Measurements from ENCODE around the gene ARHGAP18.

ARHGAP18 gene

GRCh38 chr6:129709769-129710449, at the start of gene ARHGAP18:
Gene ARHGAP18, minus strand, starts transcription at chr6:129710177. Its CDS starts 41 bp downstream, at chr6:129710136.
- TF ChIP-seq CTCF (IDR thresholded peaks at IDR 0.05; ENCODE audit: low read depth, low read length), result no peak
- peak within 1 kb of the TSS; percentile 77 for H3K4me3 ChIP-seq (ENCODE audit: low read depth, low read length)

- H3K4me3 ChIP-seq (ENCODE audit: low read depth, low read length), result no peak overlapping the region
- no peak for TF ChIP-seq CTCF (IDR thresholded peaks at IDR 0.05; ENCODE audit: low read depth, low read length)
These were observed 45.8 kb upstream of the ARHGAP18 start for GRCh38 chr6:129755787-129756186.

GRCh38 chr6:129754750-129755149, 44.8 kb upstream of the ARHGAP18 start:
- no peak for TF ChIP-seq CTCF (IDR thresholded peaks at IDR 0.05; ENCODE audit: low read depth, low read length)
- H3K4me3 ChIP-seq (ENCODE audit: low read depth, low read length), result no peak overlapping the region

DNA sequence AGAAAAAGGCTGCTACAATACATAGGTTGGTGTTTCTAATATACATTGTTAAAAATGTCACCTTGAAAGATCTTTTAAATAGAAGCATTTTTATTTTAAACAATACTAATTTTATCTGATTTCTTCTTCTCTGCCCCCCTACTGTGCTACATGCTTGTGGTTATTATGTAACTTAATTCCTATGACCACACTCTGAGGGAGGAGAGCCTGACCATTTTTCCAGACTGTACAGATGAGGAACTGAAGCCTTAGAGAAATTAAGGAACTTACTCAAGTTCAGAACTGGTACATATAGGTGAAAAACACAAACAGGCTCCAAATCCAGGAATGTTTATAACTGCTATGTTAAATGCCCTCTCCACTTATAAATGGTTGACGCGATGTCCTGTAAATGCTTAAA, 43.4 kb upstream of the ARHGAP18 start:
- H3K4me3 ChIP-seq (ENCODE audit: low read depth, low read length), result no peak overlapping the region
- no peak for TF ChIP-seq CTCF (IDR thresholded peaks at IDR 0.05; ENCODE audit: low read depth, low read length)

GRCh38 chr6:129751384-129751783, 41.4 kb upstream of the ARHGAP18 start:
- no peak for TF ChIP-seq CTCF (IDR thresholded peaks at IDR 0.05; ENCODE audit: low read depth, low read length)
- H3K4me3 ChIP-seq (ENCODE audit: low read depth, low read length), result no peak overlapping the region

DNA sequence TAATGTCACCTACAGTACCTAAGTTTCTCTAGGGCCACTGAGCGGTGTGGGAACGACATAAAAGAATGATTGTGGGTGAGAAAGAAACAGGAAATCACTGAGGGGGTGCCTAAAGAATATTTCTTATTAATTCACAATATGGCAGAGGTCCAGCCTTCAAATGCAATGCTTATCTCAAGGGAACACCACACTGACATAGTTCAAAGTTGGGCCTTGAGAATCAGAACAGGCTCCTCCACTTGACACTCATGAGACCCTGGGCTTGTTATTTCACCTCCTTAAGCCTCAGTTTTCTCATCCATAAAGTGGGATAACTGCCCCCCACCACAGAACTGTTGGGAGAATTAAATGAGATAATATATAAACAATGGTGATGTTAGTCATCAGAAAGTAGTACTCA, 40.4 kb upstream of the ARHGAP18 start:
- no peak for TF ChIP-seq CTCF (IDR thresholded peaks at IDR 0.05; ENCODE audit: low read depth, low read length)
- H3K4me3 ChIP-seq (ENCODE audit: low read depth, low read length), result no peak overlapping the region

- H3K4me3 ChIP-seq (ENCODE audit: low read depth, low read length), result no peak overlapping the region
- TF ChIP-seq CTCF (IDR thresholded peaks at IDR 0.05; ENCODE audit: low read depth, low read length), result no peak
These were observed 39.8 kb upstream of the ARHGAP18 start for GRCh38 chr6:129749749-129750120.
